HG03354 (cell line): ENCODE results near the gene P2RX1.
A peak's percentile ranks its signal among the peaks of the same experiment; 100 is the strongest.

Experiments used
- ATAC-seq: cut with Tn5 transposase; IDR thresholded peaks from one replicate; pipeline ENCODE4 v1.9.1; 2021; ENCODE audit warnings: mild to moderate bottlenecking; ENCODE audit not compliant: unreplicated experiment, poor library complexity, severe bottlenecking

Gene P2RX1

DNA sequence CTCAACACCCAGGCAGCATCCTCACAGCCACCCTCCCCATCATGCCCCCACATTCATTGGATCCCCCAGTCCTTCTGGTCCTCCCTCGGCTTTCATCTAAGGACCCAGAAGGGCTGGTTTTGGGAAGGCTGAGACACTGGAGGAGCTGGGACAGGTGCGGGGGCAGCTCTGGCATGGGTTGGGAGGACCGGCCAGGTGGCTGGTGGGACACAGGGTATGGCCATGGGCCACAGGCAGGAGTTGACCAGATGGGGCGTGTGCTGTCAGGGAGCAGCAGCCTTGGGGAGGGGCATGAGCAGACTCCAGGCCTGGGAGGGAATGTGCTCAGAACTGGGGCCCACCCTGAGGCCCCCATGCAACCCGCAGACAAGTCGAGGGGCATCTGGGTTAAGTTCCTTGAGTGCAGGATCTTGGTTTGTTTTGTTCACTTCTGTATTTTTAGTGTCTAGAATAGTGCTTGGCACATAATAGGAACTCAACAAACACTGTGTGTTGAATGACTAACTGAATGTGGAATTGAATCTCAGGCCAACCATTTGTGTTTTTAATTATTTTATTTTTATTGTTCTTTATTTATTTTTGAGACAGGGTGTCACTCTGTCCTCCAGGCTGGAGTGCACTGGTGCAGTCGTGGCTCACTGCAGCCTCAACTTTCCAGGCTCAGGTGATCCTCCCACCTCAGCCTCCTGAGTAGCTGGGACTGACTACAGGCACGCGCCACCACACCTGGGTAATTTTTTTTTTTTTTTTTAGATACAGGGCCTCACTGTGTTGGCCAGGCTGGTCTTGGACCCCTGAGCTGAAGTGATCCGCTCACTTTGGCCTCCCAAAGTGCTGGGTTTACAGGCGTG, 5.6 kb downstream of the P2RX1 start:
- no peak for ATAC-seq

- ATAC-seq = no peak
Measured at GRCh38 chr17:3909257-3909656, 7.0 kb downstream of the P2RX1 start.

- ATAC-seq = no peak
Measured at GRCh38 chr17:3907483-3908216, 8.6 kb downstream of the P2RX1 start.

GRCh38 chr17:3906881-3907280, 9.4 kb downstream of the P2RX1 start:
- no peak for ATAC-seq

DNA sequence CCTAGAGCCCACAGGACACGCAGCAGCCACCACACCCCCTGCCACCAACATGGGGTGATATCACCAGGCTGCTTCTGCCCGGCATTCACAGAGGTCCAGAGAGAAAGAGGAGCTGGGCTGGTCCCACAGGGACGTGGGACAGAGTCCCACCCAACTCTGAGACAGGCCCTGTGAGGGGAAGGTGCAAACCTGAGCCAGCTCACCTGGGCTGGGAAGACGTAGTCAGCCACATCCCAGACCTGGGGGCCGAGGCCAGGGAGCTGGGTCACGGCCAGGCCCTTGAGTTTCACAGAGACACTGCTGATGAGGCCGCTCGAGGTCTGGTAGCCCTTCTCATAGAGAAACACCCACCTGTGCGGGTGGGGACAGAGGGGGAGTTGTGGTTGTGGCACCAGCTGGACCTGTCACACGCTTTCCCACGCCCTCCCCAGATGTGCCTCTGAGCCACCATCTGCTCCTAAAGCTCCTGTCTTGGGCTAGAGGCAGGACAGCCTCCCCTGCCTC, 11.2 kb downstream of the P2RX1 start:
- no peak for ATAC-seq

GRCh38 chr17:3904501-3904900, 11.8 kb downstream of the P2RX1 start:
- no peak for ATAC-seq

DNA sequence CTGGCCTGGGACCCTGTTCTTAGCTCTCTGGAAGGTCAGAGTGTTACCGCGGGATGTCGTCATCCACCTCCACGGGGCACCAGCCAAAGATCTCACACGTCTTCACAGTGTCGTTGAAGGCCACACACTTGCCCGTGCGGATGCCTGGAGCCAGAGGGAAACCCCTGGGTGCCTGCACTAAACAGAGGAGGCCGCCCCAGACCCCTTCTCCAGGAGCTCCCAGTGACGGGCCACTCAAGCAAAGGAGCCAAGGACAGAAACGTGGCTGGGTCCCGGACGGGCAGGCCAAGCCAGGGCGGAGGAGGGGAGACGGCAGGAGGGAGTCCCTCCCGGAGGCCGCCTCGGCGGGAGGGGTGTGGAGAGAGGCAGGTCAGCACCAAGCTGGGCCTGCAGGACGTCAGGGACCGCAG, 12.4 kb downstream of the P2RX1 start:
- ATAC-seq = no peak

GRCh38 chr17:3903051-3903825, 13.0 kb downstream of the P2RX1 start:
- no peak for ATAC-seq

DNA sequence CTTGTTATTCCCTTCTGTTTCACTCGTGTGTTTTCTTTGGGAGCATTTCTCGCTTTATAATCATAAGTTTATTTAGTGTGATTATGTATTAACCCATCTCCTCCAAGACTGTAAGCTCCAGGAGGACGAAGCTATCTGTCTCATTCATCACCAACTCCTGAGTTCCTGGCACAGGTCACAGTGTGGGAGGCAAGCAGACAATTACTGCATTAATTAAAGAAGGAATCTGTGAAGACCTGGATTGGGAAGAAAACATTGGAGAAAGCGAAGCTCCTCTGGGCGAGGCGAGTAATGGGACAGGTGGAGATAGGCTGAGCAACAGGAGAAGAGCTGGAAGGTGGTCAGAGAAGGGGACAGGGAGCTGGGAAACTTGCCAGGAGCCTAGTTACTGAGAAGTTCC, 15.6 kb downstream of the P2RX1 start:
- ATAC-seq = no peak

GRCh38 chr17:3897731-3898130, 18.5 kb downstream of the P2RX1 start:
- ATAC-seq = no peak

GRCh38 chr17:3896968-3897235, 19.4 kb downstream of the P2RX1 start:
- ATAC-seq = no peak

- no peak for ATAC-seq
Measured at GRCh38 chr17:3896108-3896967, 19.9 kb downstream of the P2RX1 start.

DNA sequence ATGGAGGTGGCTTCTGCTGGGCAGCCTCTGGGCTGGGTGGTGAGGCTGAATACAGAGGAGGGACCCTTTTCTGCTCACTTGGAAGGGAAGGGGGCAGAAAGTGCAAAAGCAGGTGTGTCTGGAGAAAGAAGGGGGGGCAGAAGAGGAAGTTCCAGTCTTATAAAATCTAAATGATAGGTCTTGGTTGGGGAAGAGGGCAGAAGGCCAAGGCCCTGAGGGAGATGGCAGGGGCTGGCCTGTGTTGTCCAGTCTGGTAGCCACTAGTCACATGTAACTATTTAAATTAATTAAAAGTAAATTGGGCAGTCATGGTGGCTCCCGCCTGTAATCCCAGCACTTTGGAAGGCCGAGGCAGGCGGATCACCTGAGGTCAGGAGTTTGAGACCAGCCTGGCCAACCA, 20.9 kb downstream of the P2RX1 start:
- no peak for ATAC-seq

DNA sequence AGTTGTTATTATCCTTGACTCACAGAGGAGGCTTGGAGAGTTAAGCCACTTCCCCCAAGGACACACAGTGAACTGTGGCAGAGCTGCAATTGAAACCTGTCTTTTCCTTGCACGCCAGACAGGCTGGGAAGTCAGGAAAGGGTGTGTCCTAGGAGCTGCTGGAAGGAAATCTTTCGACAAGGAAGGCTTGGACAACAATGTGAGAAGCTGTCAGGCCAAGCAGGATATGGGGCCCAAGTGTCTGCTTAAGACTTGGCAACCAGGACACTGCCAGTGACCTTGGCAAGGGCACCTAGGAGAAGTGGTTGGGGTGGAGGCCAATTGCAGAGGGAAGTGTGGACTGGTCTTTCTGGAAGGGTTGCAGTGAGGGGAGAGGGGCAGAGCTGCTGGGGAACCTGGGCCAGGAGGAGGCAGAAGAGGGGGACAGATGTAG, 21.3 kb downstream of the P2RX1 start:
- ATAC-seq = no peak

GRCh38 chr17:3894188-3894587, 22.1 kb downstream of the P2RX1 start:
- ATAC-seq = no peak

GRCh38 chr17:3893720-3894116, 22.5 kb downstream of the P2RX1 start:
- ATAC-seq = no peak

DNA sequence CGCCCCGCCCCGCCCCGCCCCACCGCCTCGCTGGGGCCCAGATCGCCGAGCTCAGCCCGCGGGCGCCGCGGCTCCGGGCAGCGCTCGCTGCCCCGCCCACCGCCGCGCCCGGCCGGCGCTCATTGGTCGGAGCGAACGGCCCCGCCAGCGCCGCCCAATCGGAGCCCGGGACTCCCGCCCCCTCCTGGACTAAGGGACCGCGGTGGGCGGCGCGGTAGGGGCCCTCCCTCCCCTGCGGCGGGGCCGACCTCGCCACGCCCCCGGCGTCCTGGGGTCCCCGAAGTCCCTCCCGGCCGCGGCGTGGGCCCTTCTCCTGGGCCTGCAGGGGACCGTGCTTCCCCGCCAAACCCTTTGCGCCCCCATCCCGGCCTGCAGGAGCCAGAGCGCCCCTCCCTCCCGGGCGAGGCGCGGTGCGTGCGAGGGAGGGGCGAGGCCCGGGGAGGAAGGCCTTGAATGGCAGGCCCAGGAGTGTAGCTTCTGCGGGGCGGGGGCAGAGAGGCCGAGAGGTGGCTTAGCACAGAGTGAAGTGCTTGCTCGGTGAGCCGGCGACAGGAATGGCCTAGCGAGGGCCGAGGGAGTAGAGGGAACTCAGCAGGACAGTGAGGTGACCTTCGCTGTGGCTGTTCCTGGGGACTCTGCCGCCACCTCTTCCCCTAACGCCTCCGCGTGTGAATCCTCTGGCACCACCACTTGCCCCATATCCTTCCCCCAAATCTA, 23.1 kb downstream of the P2RX1 start, which contains the start of gene CAMKK1:
Gene CAMKK1 (minus strand): TSS at position 51 of the 717 bp plus-strand sequence. CDS start 7,366 bp downstream, outside the sequence.
- ATAC-seq = peak; percentile 87

DNA sequence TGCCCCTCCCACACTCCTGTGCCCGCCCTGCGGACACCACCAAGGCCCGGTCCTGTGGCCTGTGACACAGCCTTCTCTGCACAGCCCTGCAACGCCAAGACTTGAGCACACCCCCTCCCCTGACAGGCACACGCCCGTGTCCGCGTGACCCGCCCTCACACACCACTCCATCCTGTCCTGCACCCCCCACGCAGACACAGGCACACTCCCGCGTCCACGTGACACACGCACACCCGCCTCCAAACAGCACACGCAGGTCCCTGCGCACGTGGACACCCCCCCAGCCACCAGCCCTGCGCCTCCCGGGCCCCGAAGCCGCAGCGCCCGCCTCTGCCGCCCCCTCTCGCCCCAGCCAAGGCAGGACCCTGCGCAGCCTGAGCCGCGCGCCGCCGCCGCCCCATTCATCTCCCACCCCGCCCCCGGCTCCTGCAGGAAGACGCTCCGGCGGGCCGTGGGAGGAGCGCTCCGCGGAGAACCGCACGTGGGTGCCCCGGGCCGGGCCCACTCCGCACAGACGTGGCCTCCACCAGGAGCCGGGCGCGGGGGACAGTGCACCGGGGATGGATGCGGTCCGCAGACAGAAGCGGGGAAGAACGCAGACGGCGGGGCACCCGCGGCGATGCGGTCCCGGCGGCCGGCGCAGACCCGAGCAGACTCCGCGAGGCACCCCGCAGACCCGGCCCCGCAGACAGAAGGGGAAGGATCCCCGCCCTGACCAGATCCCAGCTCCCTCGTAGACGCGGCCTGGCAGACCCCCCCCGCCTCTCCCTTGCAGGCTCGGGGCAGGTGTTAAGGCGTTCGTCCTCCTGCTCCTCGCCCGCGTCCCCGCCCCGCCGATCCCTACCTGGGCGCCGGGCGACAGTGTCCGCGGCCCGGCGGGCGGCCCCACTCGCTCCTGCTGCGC, 23.9 kb downstream of the P2RX1 start:
- peak; percentile 20 for ATAC-seq
